GM12875 (cell line): ENCODE measurements around the gene RNU6-1.

ENCODE experiments used
- H3K4me3 ChIP-seq: one replicate; pipeline ENCODE4 v1.5.1; 2011; ENCODE audit warnings: low read depth, low read length, control low read depth
- CTCF ChIP-seq: IDR thresholded peaks from 2 replicates; pipeline ENCODE4 v1.5.1; 2011; ENCODE audit warnings: low read depth, mild to moderate bottlenecking, control low read depth, inconsistent platforms, low read length, moderate library complexity, borderline replicate concordance; ENCODE audit not compliant: insufficient read depth

The RNU6-1 gene

GRCh38 chr15:67824976-67825880, 14.6 kb downstream of the RNU6-1 start, which contains the start of gene SKOR1:
TSS of gene SKOR1 (plus strand) at chr15:67825509. CDS start at chr15:67825603, 94 bp downstream.
- TF ChIP-seq CTCF, result no peak
- no peak within 1 kb of the TSS for H3K4me3 ChIP-seq

GRCh38 chr15:67824197-67824968, 15.5 kb downstream of the RNU6-1 start:
- TF ChIP-seq CTCF, result no peak

GRCh38 chr15:67823314-67824196, 16.3 kb downstream of the RNU6-1 start:
- TF ChIP-seq CTCF, result no peak
- no peak overlapping the region for H3K4me3 ChIP-seq

More at GRCh38 chr15:67824197-67824968, 15.5 kb downstream of the RNU6-1 start:
- no peak overlapping the region for H3K4me3 ChIP-seq

GRCh38 chr15:67822537-67823313, 17.1 kb downstream of the RNU6-1 start:
- H3K4me3 ChIP-seq, result no peak overlapping the region
- TF ChIP-seq CTCF, result no peak

- H3K4me3 ChIP-seq, result no peak overlapping the region
- TF ChIP-seq CTCF, result no peak
Observed at GRCh38 chr15:67821784-67822440, 17.9 kb downstream of the RNU6-1 start.
